Panc1 (cell line): ENCODE measurements around the gene ANK3.

ENCODE experiments used
- CTCF ChIP-seq: fragments of 450-650 bp; IDR thresholded peaks from 2 replicates; pipeline ENCODE4 v1.5.1; 2017; ENCODE audit warnings: mild to moderate bottlenecking
- POLR2AphosphoS5 ChIP-seq: IDR thresholded peaks from 2 replicates; pipeline ENCODE4 v1.6.1; 2012; ENCODE audit warnings: mild to moderate bottlenecking, low read depth, low read length, moderate library complexity
- REST ChIP-seq, 2 experiments: IDR thresholded peaks; 2 replicates each; pipeline ENCODE4 v1.6.1; 2011 to 2012; ENCODE audit warnings: low read depth in 2 of 2, control low read depth in 1 of 2, low read length in 1 of 2, mild to moderate bottlenecking in 1 of 2, moderate library complexity in 1 of 2; ENCODE audit not compliant: insufficient read depth in 1 of 2
- TCF7L2 ChIP-seq: IDR thresholded peaks from 2 replicates; pipeline ENCODE4 v1.6.1; 2011; ENCODE audit warnings: mild to moderate bottlenecking, low read depth, low read length, inconsistent platforms

DNA sequence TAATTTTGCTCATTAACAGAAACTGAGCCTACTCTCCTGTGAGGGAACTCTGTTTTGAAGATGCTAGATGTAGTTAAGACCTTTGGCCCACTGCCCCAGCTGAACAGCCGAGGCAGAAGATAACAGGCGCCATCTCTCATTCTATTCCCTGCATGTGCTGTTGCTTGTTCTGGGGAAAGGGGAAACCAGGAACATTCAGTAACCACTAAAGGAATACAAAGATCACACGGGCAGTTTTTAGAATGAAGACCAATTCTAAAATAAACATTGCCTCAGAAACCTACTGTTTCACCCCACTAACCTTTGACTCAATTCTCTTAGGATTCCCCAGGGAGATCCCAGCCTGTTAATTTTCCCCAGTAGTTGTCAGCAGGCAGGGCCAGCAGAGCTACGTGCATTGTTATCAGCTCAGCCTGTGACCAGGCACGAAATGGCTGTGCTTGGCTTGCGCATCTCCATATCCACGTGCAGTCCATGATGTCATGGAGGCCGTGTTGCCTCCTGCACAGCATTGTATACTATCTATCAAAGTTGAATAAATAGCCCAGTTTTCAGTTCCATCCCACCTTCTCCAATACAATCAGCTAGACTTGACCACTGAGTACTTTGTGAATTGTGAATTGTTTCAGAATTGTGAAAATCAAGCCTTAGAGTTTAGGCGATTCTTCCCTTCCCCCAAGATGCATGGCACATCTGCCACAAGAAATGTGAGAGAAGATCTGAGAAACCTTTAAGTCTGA lies 36.0 kb downstream of the ANK3 start:
- no peak for TF ChIP-seq POLR2AphosphoS5
- TF ChIP-seq CTCF, result no peak
- TF ChIP-seq TCF7L2, result no peak
- TF ChIP-seq REST (IDR thresholded peaks at IDR 0.05; ENCODE audit: insufficient read depth in 1 of 2, low read depth in 2 of 2, low read length in 1 of 2), result no peak
